SK-N-SH (cell line): Measurements from ENCODE around the gene SH3TC1. TPM values are rescaled to one million over a fixed set of nuclear protein-coding genes. Genes with fewer than 3 reads are reported as not detected.

Source experiments
- CTCF ChIA-PET: fragments of 300-600, 350-600 bp; formaldehyde crosslinking; extraction: SDS; loops from one replicate; lab custom pipeline; 2021; lab: Yijun Ruan, JAX
- POLR2A ChIA-PET: fragments of 350-600 bp; sonication (Branson Sonifier 250); formaldehyde crosslinking; extraction: SDS; loops from one replicate; lab custom pipeline; 2020; ENCODE audit warnings: antibody characterized with exemption, inconsistent platforms; lab: Yijun Ruan, JAX
- DNase-seq: peaks from one replicate; pipeline ENCODE4 v3.0.0; 2012
- H2AFZ ChIP-seq: fragments of 200-600 bp; sonication (generic); 2 replicates; pipeline ENCODE4 v1.8.1; 2016; ENCODE audit warnings: antibody characterized with exemption, mild to moderate bottlenecking, low read depth
- H3F3A ChIP-seq: fragments of 200-600 bp; sonication (generic); replicated peaks from 2 replicates; pipeline ENCODE3; 2016; ENCODE audit warnings: antibody characterized with exemption, mild to moderate bottlenecking; ENCODE audit not compliant: insufficient read depth
- H3K27ac ChIP-seq, 2 experiments: fragments of 200-500 bp in 1 of 2; fragments of 200-600 bp in 1 of 2; sonication (Bioruptor generic) in 1 of 2; sonication (generic), shearing (Covaris generic) in 1 of 2; 2 replicates each; pipeline versions ENCODE4 v1.5.1 to v1.6.1; 2014 to 2016; ENCODE audit warnings: low read depth in 2 of 2, inconsistent platforms in 1 of 2, low read length in 1 of 2, mild to moderate bottlenecking in 1 of 2, mixed read lengths in 1 of 2
- H3K27me3 ChIP-seq: fragments of 200-600 bp; sonication (generic), shearing (Covaris generic); 2 replicates; pipeline ENCODE4 v1.6.1; 2016; ENCODE audit warnings: mixed run types; ENCODE audit not compliant: insufficient read depth
- H3K36me3 ChIP-seq, 2 experiments: fragments of 200-500 bp in 1 of 2; fragments of 200-600 bp in 1 of 2; sonication (Bioruptor generic) in 1 of 2; sonication (generic) in 1 of 2; replicated peaks in 1 of 2; 2 replicates each; pipeline versions ENCODE3 to v1.5.1; 2014 to 2016; ENCODE audit warnings: low read length in 1 of 2, mild to moderate bottlenecking in 1 of 2; ENCODE audit not compliant: insufficient read depth in 2 of 2, control insufficient read depth in 1 of 2
- H3K4me1 ChIP-seq, 2 experiments: fragments of 200-500 bp in 1 of 2; fragments of 200-600 bp in 1 of 2; sonication (Bioruptor generic) in 1 of 2; sonication (generic), shearing (Covaris generic) in 1 of 2; 2 replicates each; pipeline versions ENCODE4 v1.5.1 to v1.6.1; 2014 to 2016; ENCODE audit warnings: low read depth in 1 of 2, low read length in 1 of 2, mixed run types in 1 of 2; ENCODE audit not compliant: insufficient read depth in 2 of 2, control insufficient read depth in 1 of 2
- H3K4me2 ChIP-seq: fragments of 200-600 bp; sonication (generic), shearing (Covaris generic); 2 replicates; pipeline ENCODE4 v1.6.1; 2017; ENCODE audit warnings: mixed run types
- H3K4me3 ChIP-seq, 2 experiments: fragments of 200-500 bp in 1 of 2; fragments of 200-600 bp in 1 of 2; sonication (Bioruptor generic) in 1 of 2; sonication (generic), shearing (Covaris generic) in 1 of 2; 2 replicates each; pipeline versions ENCODE4 v1.5.1 to v1.8.1; 2014 to 2016; ENCODE audit warnings: low read depth in 2 of 2, inconsistent platforms in 1 of 2, low read length in 1 of 2, mild to moderate bottlenecking in 1 of 2, mixed read lengths in 1 of 2, moderate library complexity in 1 of 2
- H3K79me2 ChIP-seq: fragments of 200-600 bp; sonication (generic); 2 replicates; pipeline ENCODE4 v1.8.1; 2017; ENCODE audit warnings: mild to moderate bottlenecking; ENCODE audit not compliant: insufficient read depth
- H3K9ac ChIP-seq: fragments of 200-600 bp; sonication (generic); 2 replicates; pipeline ENCODE4 v1.6.1; 2017; ENCODE audit warnings: mixed run types
- H3K9me2 ChIP-seq: fragments of 200-600 bp; sonication (generic); 2 replicates; pipeline ENCODE4 v1.6.1; 2017; ENCODE audit warnings: mixed run types
- H3K9me3 ChIP-seq: fragments of 200-600 bp; sonication (generic); 2 replicates; pipeline ENCODE4 v1.6.1; 2017; ENCODE audit warnings: mixed run types, mild to moderate bottlenecking, moderate library complexity
- H4K20me1 ChIP-seq: fragments of 200-600 bp; sonication (generic); 2 replicates; pipeline ENCODE4 v1.6.1; 2017; ENCODE audit warnings: mild to moderate bottlenecking, mixed run types; ENCODE audit not compliant: insufficient read depth
- ELF1 ChIP-seq: IDR thresholded peaks from 2 replicates; pipeline ENCODE4 v1.4.0; 2012
- EP300 ChIP-seq, 2 experiments: IDR thresholded peaks; 2 replicates each; pipeline versions ENCODE4 v1.4.0 to v1.6.1; 2012; ENCODE audit warnings: borderline replicate concordance in 1 of 2, low read depth in 1 of 2, low read length in 1 of 2
- JUND ChIP-seq: IDR thresholded peaks from 2 replicates; pipeline ENCODE4 v1.4.0; 2012
- NFIC ChIP-seq: IDR thresholded peaks from 2 replicates; pipeline ENCODE4 v1.4.0; 2012; ENCODE audit warnings: borderline replicate concordance
- NRF1 ChIP-seq: IDR thresholded peaks from 2 replicates; pipeline ENCODE4 v1.6.1; 2012; ENCODE audit warnings: low read depth, mild to moderate bottlenecking, low read length
- TCF12 ChIP-seq: IDR thresholded peaks from 2 replicates; pipeline ENCODE4 v1.4.0; 2012
- TEAD4 ChIP-seq: IDR thresholded peaks from 2 replicates; pipeline ENCODE4 v1.4.0; 2012; ENCODE audit warnings: mild to moderate bottlenecking, borderline replicate concordance; ENCODE audit not compliant: insufficient read depth
- WGBS: methylation state at CpG from one replicate; pipeline ENCODE4 v1.1.6; 2017; ENCODE audit warnings: low lambda C conversion rate; 5-methylcytosine and 5-hydroxymethylcytosine counted together
- polyA plus RNA-seq, 3 experiments: library from polyadenylated mRNA; depleted of rRNA; stranded (reverse); fragments of >200 nt; gene quantifications; 2 replicates each; pipeline ENCODE4 v1.2.3, GENCODE V29; 2012
- TF ChIP-seq, protein P1 (sequence below): IDR thresholded peaks from 2 replicates; pipeline ENCODE4 v1.6.1; 2012; ENCODE audit warnings: mild to moderate bottlenecking, low read depth, low read length, moderate library complexity

SH3TC1 gene
- polyA plus RNA-seq, 1 of the 3 experiments (the other 2 are of a cell fraction): 2.7 TPM

DNA sequence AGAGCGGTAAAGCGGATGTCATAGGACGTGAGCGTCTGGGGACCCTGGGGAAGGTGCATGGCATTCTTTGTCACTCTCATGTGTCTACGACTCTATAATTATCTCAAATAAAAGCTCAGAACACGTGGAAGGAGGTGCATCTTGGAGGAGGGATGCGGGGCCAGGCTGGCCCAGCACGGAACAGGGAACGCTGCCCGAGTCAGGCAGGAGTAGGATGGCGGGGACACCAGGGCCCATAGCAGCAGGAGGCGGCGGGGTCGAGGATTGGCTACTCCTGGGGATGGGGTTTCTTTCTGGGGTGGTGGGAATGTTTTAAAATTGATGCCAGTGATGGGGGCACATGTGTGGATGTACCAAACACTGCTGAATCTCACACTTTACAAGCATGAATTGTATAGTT, 65.0 kb downstream of the SH3TC1 start:
- Histone ChIP-seq H3K4me1 (peaks cover 5 to 42% of the 10 kb centered on the region in 2 experiments; a peak in 1 of 4 replicates), H3K4me3 (no peak overlapping the region), H3K9me3 (no peaks in the 10 kb centered on the region), H3K79me2 (no peaks in the 10 kb centered on the region), H2AFZ (no peak overlapping the region), H4K20me1 (no peaks in the 10 kb centered on the region), H3K9me2 (no peaks in the 10 kb centered on the region), H3K4me2 (no peak overlapping the region), H3K9ac (no peak overlapping the region), H3F3A (no peaks in the 10 kb centered on the region), H3K27ac (no peak overlapping the region), H3K36me3 (no peaks in the 10 kb centered on the region), H3K27me3 (no peaks in the 10 kb centered on the region)
- no peak for DNase-seq
- 88% methylated on average over 14 of the region's 14 CpGs for WGBS
- CTCF ChIA-PET: interaction anchor here (0.6 to 1.6 kb wide), 2 partner anchors 139 to 165 kb away, joined by 3 to 5 read pairs; no protein-coding TSS in a partner anchor
- TF ChIP-seq EP300 (IDR thresholded peaks at IDR 0.05; ENCODE audit: borderline replicate concordance in 1 of 2, low read depth in 1 of 2, low read length in 1 of 2) (no peak), JUND (no peak), TEAD4 (no peak), ELF1 (no peak)
- POLR2A ChIA-PET: no interaction called here

DNA sequence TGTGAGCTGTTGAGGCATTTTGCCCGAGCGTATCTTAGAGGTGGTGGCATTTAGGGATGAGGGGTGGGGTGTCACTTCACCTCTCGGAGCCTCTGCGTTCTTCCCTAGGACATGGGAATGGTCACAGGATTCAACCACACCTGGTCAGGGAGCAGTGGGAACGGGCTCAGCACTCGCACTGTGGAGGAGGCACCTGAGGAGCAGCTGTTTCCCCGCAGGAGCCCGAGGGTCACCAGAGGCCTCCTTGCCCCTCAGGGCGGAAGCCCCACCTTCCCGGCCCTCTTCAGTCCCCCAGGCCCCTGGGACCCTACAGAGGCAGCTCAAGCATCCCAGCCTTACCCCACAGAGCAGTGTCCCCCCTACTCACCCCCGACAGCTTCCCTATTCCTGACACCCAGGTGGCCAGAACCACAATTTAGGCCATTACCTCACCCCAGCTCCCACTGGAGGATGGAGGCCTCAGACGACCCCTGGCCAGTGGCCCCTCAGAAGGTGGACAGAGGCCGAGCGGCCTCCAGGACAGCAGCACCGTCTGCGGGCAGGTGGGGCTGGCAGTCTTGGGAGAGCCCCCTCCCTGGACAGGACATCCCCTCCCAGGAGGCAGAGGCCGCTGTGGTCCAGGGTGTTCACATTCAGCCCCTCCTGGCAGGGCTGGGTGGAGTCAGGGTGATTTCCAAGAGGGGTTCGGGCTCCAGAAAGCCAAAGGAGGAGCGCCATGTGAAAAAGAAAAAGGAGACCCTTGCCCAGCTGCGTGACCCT, 66.3 kb downstream of the SH3TC1 start:
- Histone ChIP-seq H3K9me2 (no peaks in the 10 kb centered on the region), H3K27ac (no peak overlapping the region), H3F3A (no peaks in the 10 kb centered on the region), H4K20me1 (no peaks in the 10 kb centered on the region), H3K27me3 (no peaks in the 10 kb centered on the region), H3K4me1 (peaks cover 5 to 41% of the 10 kb centered on the region in 2 experiments; a peak in 1 of 4 replicates), H3K9ac (no peak overlapping the region), H3K36me3 (no peaks in the 10 kb centered on the region), H3K4me3 (no peak overlapping the region), H2AFZ (no peak overlapping the region), H3K79me2 (no peaks in the 10 kb centered on the region), H3K4me2 (no peak overlapping the region), H3K9me3 (no peaks in the 10 kb centered on the region)
- TF ChIP-seq, protein P1, sequence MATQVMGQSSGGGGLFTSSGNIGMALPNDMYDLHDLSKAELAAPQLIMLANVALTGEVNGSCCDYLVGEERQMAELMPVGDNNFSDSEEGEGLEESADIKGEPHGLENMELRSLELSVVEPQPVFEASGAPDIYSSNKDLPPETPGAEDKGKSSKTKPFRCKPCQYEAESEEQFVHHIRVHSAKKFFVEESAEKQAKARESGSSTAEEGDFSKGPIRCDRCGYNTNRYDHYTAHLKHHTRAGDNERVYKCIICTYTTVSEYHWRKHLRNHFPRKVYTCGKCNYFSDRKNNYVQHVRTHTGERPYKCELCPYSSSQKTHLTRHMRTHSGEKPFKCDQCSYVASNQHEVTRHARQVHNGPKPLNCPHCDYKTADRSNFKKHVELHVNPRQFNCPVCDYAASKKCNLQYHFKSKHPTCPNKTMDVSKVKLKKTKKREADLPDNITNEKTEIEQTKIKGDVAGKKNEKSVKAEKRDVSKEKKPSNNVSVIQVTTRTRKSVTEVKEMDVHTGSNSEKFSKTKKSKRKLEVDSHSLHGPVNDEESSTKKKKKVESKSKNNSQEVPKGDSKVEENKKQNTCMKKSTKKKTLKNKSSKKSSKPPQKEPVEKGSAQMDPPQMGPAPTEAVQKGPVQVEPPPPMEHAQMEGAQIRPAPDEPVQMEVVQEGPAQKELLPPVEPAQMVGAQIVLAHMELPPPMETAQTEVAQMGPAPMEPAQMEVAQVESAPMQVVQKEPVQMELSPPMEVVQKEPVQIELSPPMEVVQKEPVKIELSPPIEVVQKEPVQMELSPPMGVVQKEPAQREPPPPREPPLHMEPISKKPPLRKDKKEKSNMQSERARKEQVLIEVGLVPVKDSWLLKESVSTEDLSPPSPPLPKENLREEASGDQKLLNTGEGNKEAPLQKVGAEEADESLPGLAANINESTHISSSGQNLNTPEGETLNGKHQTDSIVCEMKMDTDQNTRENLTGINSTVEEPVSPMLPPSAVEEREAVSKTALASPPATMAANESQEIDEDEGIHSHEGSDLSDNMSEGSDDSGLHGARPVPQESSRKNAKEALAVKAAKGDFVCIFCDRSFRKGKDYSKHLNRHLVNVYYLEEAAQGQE: no peak
- TF ChIP-seq NFIC: no peak
- no peak for TF ChIP-seq NRF1
- no peak for TF ChIP-seq TCF12
- POLR2A ChIA-PET: no interaction called here
- DNase-seq: no peak
- CTCF ChIA-PET: interaction anchor here (0.8 to 2.8 kb wide), 8 partner anchors 10 to 163 kb away, joined by 3 to 14 read pairs (median 4); no protein-coding TSS in a partner anchor
- 81% methylated on average over 18 of the region's 20 CpGs for WGBS
